HepG2 (cell line): ENCODE results near the gene DHX58. TPM values are rescaled to one million over a fixed set of nuclear protein-coding genes. Genes with fewer than 3 reads are reported as not detected.

ENCODE experiments used
- CEBPZ ChIP-seq: IDR thresholded peaks from 2 replicates; pipeline ENCODE4 v1.6.1; 2012; ENCODE audit warnings: low read length, improper control_type of control experiment
- DRAP1 ChIP-seq: IDR thresholded peaks from 2 replicates; pipeline ENCODE4 v1.6.1; 2016; ENCODE audit warnings: missing genetic modification reagents, missing compliant biosample characterization
- GMEB1 ChIP-seq: sonication (generic); formaldehyde crosslinking; IDR thresholded peaks from 2 replicates; pipeline ENCODE4 v1.5.1; 2020; ENCODE audit warnings: missing genetic modification reagents, mild to moderate bottlenecking, borderline replicate concordance
- GPN1 ChIP-seq: sonication (generic); formaldehyde crosslinking; IDR thresholded peaks from 2 replicates; pipeline ENCODE4 v1.5.1; 2020; ENCODE audit warnings: missing genetic modification reagents, borderline replicate concordance
- HNRNPL ChIP-seq: fragments of 200-400 bp; formaldehyde crosslinking; IDR thresholded peaks from 2 replicates; pipeline ENCODE4 v1.6.1; 2017; ENCODE audit warnings: mild to moderate bottlenecking, low read depth, low read length
- HOXA5 ChIP-seq: sonication (generic); formaldehyde crosslinking; IDR thresholded peaks from 2 replicates; pipeline ENCODE4 v1.4.0; 2020; ENCODE audit warnings: missing genetic modification reagents
- IRX3 ChIP-seq: sonication (generic); formaldehyde crosslinking; IDR thresholded peaks from 2 replicates; pipeline ENCODE4 v1.8.1; 2023; ENCODE audit warnings: mild to moderate bottlenecking, low read depth, missing genetic modification reagents, borderline replicate concordance
- KAT2B ChIP-seq: fragments of 150-350 bp; IDR thresholded peaks from 2 replicates; pipeline ENCODE4 v1.6.1; 2014; ENCODE audit warnings: low read depth, low read length, borderline replicate concordance
- KLF13 ChIP-seq: sonication (generic); formaldehyde crosslinking; IDR thresholded peaks from 2 replicates; pipeline ENCODE4 v1.4.0; 2020; ENCODE audit warnings: mild to moderate bottlenecking, missing genetic modification reagents
- LBX2 ChIP-seq: sonication (generic); formaldehyde crosslinking; IDR thresholded peaks from 2 replicates; pipeline ENCODE4 v1.5.0; 2020; ENCODE audit warnings: missing genetic modification reagents, mild to moderate bottlenecking, borderline replicate concordance
- NCOA2 ChIP-seq: sonication (generic); formaldehyde crosslinking; IDR thresholded peaks from 2 replicates; pipeline ENCODE4 v1.8.0; 2022; ENCODE audit warnings: inconsistent platforms
- POLR2G ChIP-seq: fragments of 200-400 bp; formaldehyde crosslinking; IDR thresholded peaks from 2 replicates; pipeline ENCODE4 v1.6.1; 2018; ENCODE audit warnings: mild to moderate bottlenecking, low read depth, low read length, moderate library complexity
- SMAD3 ChIP-seq: sonication (generic); formaldehyde crosslinking; IDR thresholded peaks from 2 replicates; pipeline ENCODE4 v1.4.0; 2020; ENCODE audit warnings: missing genetic modification reagents
- SP2 ChIP-seq: sonication (generic); formaldehyde crosslinking; IDR thresholded peaks from 2 replicates; pipeline ENCODE4 v1.5.1; 2020; ENCODE audit warnings: mild to moderate bottlenecking, missing genetic modification reagents
- SUZ12 ChIP-seq: fragments of 150-350 bp; IDR thresholded peaks from 2 replicates; pipeline ENCODE4 v1.6.1; 2014; ENCODE audit warnings: low read depth, low read length
- ZBTB34 ChIP-seq: sonication (generic); formaldehyde crosslinking; IDR thresholded peaks from 2 replicates; pipeline ENCODE4 v1.8.0; 2022; ENCODE audit warnings: mild to moderate bottlenecking, missing genetic modification reagents
- ZFP36L1 ChIP-seq: sonication (generic); formaldehyde crosslinking; IDR thresholded peaks from 2 replicates; pipeline ENCODE4 v1.8.0; 2022; ENCODE audit warnings: mild to moderate bottlenecking, missing genetic modification reagents, moderate library complexity
- ZNF451 ChIP-seq: sonication (generic); formaldehyde crosslinking; IDR thresholded peaks from 2 replicates; pipeline ENCODE4 v1.5.0; 2020; ENCODE audit warnings: mild to moderate bottlenecking, missing genetic modification reagents
- ZNF510 ChIP-seq: sonication (generic); formaldehyde crosslinking; IDR thresholded peaks from 2 replicates; pipeline ENCODE4 v1.4.0; 2020; ENCODE audit warnings: low read depth, mild to moderate bottlenecking, missing genetic modification reagents
- ZNF572 ChIP-seq: sonication (generic); formaldehyde crosslinking; IDR thresholded peaks from 2 replicates; pipeline ENCODE4 v1.5.1; 2020; ENCODE audit warnings: mild to moderate bottlenecking, missing genetic modification reagents
- ZNF607 ChIP-seq: sonication (generic); formaldehyde crosslinking; IDR thresholded peaks from 2 replicates; pipeline ENCODE4 v1.5.1; 2020; ENCODE audit warnings: missing genetic modification reagents, mild to moderate bottlenecking, borderline replicate concordance
- ZNF629 ChIP-seq: sonication (generic); formaldehyde crosslinking; conservative IDR thresholded peaks from 2 replicates; pipeline ENCODE4 v1.5.0; 2020; ENCODE audit warnings: missing genetic modification reagents
- ZSCAN29 ChIP-seq: sonication (generic); formaldehyde crosslinking; conservative IDR thresholded peaks from 2 replicates; pipeline ENCODE4 v1.4.0; 2020; ENCODE audit warnings: mild to moderate bottlenecking, missing genetic modification reagents
- polyA plus RNA-seq, 8 experiments: library from polyadenylated mRNA; depleted of rRNA in 3 of 8; stranded (reverse) in 7 of 8; unstranded in 1 of 8; fragments of >200 nt; fragmentation: Illumina TruSeq in 4 of 8; extraction: Trizol in 4 of 8; gene quantifications; 2 replicates each; pipeline versions ENCODE4 v1.2.1 to v1.2.3, GENCODE V29; 2011 to 2016; ENCODE audit warnings: low read depth in 4 of 8, missing spikeins in 1 of 8, mixed read lengths in 1 of 8; ENCODE audit not compliant: insufficient read depth in 1 of 8
- total RNA-seq, 5 experiments: library from RNA; depleted of rRNA; stranded (reverse); fragments of >200 nt; fragmentation: Illumina TruSeq; extraction: Trizol; gene quantifications; 2 replicates each; pipeline ENCODE4 v1.2.3, GENCODE V29; 2016; ENCODE audit warnings: low read depth in 1 of 5

DHX58 gene
- total and polyA plus RNA-seq, 2 of the 13 experiments (the other 11 are each of a cell fraction or from before 2014, with no cell fraction given), result 6.7 to 7.8 TPM

- TF ChIP-seq LBX2 (CRISPR knock-in tag) (no peak), HNRNPL (peak; percentile 85; the same call in 1 of the 2 replicates), IRX3 (CRISPR knock-in tag) (no peak), ZNF451 (CRISPR knock-in tag) (no peak), GPN1 (CRISPR knock-in tag) (no peak), NCOA2 (CRISPR knock-in tag) (peak; percentile 81), SMAD3 (CRISPR knock-in tag) (0 out of 2 replicates have a peak, but pooled peaks have one; percentile 54), ZNF510 (no peak), POLR2G (no peak), HOXA5 (CRISPR knock-in tag) (peak; percentile 54), KAT2B (no peak), ZNF607 (CRISPR knock-in tag) (no peak), ZNF572 (CRISPR knock-in tag) (no peak), DRAP1 (no peak), ZSCAN29 (CRISPR knock-in tag) (no peak), CEBPZ (no peak), ZNF629 (CRISPR knock-in tag) (peak; percentile 100), KLF13 (no peak), ZFP36L1 (CRISPR knock-in tag) (no peak), GMEB1 (CRISPR knock-in tag) (peak; percentile 29; the same call in 1 of the 2 replicates), SUZ12 (no peak), SP2 (CRISPR knock-in tag) (no peak), ZBTB34 (CRISPR knock-in tag) (no peak)
Measured at GRCh38 chr17:42087736-42088705, 24.5 kb downstream of the DHX58 start (continued).
